Left colon (tissue), 2 donors: ENCODE results near the gene WDR88. TPM values are rescaled to one million over a fixed set of nuclear protein-coding genes. Genes with fewer than 3 reads are reported as not detected.
A peak's percentile ranks its signal among the peaks of the same experiment; 100 is the strongest.
"Not testable (repeated sequence)": the region's sequence is repeated elsewhere in the genome, so short reads cannot be mapped to it uniquely, and the experiment has no call there.

Experiments
- ATAC-seq: fragments of 200-7000 bp; cut with Tn5 transposase; one replicate; pipeline ENCODE4 v1.9.1; 2020; ENCODE audit warnings: mild to moderate bottlenecking, moderate library complexity
- DNase-seq, 2 donors: peaks; one replicate each; pipeline ENCODE4 v3.0.0-alpha.2; 2020
- intact Hi-C, 2 donors: fragments of 100-400 bp; cut with DNase I in 1 of 2; cut with micrococcal nuclease in 1 of 2; formaldehyde crosslinking; loops; one replicate each; pipeline versions ENCODE4 v1.11.2 to v1.14.0; 2022; cut with DNase I, micrococcal nuclease
- total RNA-seq, 2 donors: library from RNA; stranded (reverse); fragmentation: NEBNext Ultra II Directional; extraction: Animal tissue kit (Norgen Biotek cat#: 25700); gene quantifications; one replicate each; pipeline ENCODE4 v1.2.1, GENCODE V29; 2021
- donor health status: DM: no; HTN: no; CAD: no.
- donor health status: DM: yes; HTN: yes; CAD: no.

The WDR88 gene
- total RNA-seq, 2 donors from 2014 or later, result not detected

GRCh38 chr19:33124207-33125098 lies 7.5 kb upstream of the WDR88 start:
- no peak for ATAC-seq
- no peak for DNase-seq
- intact Hi-C loops, result no loop called here

DNA sequence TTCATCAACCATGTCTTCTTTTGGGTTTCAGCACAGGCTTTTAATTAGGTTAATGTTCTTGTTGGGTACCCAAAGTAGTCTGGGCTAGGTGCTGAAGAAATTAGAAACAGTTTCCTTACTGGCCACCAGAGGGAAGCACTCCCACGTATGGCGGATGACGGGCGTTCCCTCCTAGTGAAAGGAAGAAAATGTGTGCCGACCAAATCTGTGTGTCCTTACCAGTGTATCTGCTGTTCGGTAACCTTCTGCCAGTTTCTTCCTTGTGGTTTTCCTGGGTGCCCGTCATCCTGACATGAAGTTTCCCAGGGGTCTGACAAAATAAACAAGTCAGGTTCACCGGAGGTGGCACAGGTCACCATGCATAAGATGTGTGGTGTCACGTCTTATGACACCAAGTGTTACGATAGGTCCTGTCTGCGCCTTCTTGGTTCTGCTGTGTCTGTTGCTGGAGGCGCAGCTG lies 6.0 kb upstream of the WDR88 start:
- intact Hi-C loops, result no loop called here
- DNase-seq, result peak in 1 of 2 donors; percentile 31
- peak; percentile 92 for ATAC-seq

DNA sequence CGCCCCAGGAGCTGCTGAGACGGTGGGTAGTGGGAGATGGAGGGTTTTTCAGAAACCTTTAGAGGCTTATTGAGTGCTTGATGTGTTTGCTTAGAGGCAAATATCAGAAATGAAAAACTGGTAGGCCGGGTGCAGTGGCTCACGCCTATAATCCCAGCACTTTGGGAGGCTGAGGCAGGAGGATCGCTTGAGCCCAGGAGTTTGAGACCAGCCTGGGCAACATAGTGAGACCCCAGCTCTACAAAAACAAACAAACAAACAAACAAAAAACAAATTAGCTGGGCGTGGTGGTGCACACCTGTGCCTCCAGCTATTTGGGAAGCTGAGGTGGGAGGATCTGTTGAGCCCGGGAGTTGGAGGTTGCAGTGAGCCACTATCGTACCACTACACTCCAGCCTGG lies 5.2 kb upstream of the WDR88 start:
- intact Hi-C loops, DNase-seq: not testable (repeated sequence)

DNA sequence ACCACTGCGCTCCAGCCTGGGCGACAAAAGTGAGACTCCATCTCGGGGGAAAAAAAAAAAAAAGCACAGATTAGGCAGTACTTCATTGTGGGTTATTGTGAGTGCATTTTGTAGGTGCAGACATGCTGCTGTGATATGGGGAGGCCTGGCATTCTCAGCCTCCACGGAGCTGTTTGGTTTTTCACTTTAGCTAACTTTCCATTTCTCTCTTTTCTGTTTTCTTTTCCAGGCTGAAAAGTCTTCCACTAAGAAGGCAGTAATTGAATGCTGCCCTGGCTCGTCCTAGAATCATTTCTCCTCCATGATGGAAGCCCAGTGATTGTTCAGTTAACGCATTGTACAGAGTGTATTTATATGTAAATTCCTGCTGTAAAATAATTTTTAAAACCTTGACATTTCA lies 2.0 kb upstream of the WDR88 start:
- intact Hi-C loops, result no loop called here
- ATAC-seq (no peak), DNase-seq (no peak)

More for the DNA sequence above, 5.2 kb upstream of the WDR88 start:
- ATAC-seq, result not testable (repeated sequence)

DNA sequence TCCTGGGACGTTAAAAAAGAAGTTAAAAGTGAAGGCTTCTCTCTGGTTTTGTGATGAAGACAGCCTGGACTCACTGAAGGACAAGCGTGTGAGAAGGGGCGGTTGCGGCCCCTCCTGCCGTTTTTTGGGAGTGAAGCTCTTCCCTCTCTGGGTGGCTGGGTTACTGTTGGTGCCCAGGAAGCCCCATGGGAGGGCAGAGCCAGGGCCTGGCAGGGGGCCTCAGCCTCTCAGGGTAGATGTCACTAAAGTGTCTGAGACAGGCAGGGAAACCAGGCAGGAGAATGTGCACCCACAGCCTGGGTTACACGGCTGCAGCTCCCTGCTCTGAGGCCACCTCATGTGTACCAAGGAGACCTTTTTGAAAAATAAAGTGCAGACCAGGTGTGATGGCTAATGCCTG lies 1.5 kb upstream of the WDR88 start:
- DNase-seq, result no peak
- ATAC-seq, result no peak
- intact Hi-C loops, result no loop called here

GRCh38 chr19:33132425-33132824 lies 511 bp downstream of the WDR88 start:
- ATAC-seq (peak; percentile 20), DNase-seq (no peak)
- intact Hi-C loops, result no loop called here

GRCh38 chr19:33133438-33134031 lies 1.6 kb downstream of the WDR88 start:
- ATAC-seq (peak; percentile 13), DNase-seq (no peak)
- intact Hi-C loops, result no loop called here

DNA sequence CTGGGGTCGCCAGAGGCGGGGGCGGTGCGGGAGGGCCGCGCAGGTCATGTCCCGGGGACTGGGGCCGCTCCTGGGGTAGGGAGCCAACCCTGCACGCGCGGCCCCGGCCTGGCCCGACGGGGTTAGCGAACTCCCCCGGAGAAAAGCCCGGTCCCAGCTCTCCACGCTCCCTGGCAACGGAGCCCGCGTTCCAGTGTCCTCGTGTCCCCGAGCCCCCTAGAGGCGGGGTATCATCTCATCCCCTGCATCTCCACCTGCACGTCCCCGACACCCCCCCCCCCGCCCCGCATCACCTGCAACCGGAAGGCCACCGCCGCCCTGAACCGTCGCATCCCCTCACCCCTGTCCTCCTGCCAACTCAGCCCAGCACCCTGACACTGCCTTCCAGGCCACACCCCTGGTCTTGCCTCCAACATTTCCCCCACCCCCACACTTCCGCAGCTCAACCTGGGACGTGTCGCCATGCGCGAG lies 2.7 kb downstream of the WDR88 start:
- ATAC-seq (peak; percentile 52), DNase-seq (peak in 1 of 2 donors; percentile 16)
- intact Hi-C loops, result no loop called here

- intact Hi-C loops, result no loop called here
- no peak for ATAC-seq
- DNase-seq, result no peak
These were observed 7.3 kb downstream of the WDR88 start for GRCh38 chr19:33139165-33139564.

- peak; percentile 95 for ATAC-seq
- intact Hi-C loops, result loop anchor here in 1 of 2 donors (5.0 kb wide), 1 partner anchor 38 kb away; no protein-coding TSS in a partner anchor
- peak; percentile 45 to 55 for DNase-seq
These were observed 12.0 kb downstream of the WDR88 start for GRCh38 chr19:33143897-33144405.

- no peak for ATAC-seq
- no peak for DNase-seq
- intact Hi-C loops, result no loop called here
These were observed 14.3 kb downstream of the WDR88 start for GRCh38 chr19:33146209-33146608.

GRCh38 chr19:33147538-33147937 lies 15.6 kb downstream of the WDR88 start:
- ATAC-seq (no peak), DNase-seq (no peak)
- intact Hi-C loops, result no loop called here

GRCh38 chr19:33150852-33151518 lies 19.1 kb downstream of the WDR88 start:
- intact Hi-C loops, result no loop called here
- no peak for DNase-seq
- no peak for ATAC-seq

DNA sequence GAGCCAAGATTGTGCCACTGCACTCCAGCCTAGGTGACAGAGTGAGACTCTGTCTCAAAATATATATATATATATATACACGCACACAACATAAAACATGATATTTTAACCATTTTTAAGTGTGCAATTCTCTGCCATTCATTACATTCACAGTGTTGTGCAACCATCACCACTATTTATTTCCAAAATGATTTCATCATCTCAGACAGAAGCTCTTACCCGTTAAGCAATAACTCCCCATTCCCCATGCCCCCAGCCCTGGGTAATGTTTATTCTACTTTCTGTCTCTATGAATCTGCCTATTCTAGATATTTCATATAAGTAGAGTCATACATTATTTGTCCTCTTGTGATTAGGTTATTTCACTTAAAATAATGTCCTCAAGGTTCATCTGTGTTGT lies 20.3 kb downstream of the WDR88 start:
- ATAC-seq (no peak), DNase-seq (no peak)
- intact Hi-C loops, result no loop called here

GRCh38 chr19:33152625-33153024 lies 20.7 kb downstream of the WDR88 start:
- intact Hi-C loops, ATAC-seq, DNase-seq: not testable (repeated sequence)

GRCh38 chr19:33154313-33154712 lies 22.4 kb downstream of the WDR88 start:
- intact Hi-C loops, DNase-seq, ATAC-seq: not testable (repeated sequence)

- intact Hi-C loops, result no loop called here
- DNase-seq (no peak), ATAC-seq (no peak)
These were observed 24.4 kb downstream of the WDR88 start for GRCh38 chr19:33156334-33156733.

GRCh38 chr19:33157906-33158305 lies 26.0 kb downstream of the WDR88 start:
- DNase-seq (no peak), ATAC-seq (no peak)
- intact Hi-C loops, result no loop called here

GRCh38 chr19:33158365-33158764 lies 26.5 kb downstream of the WDR88 start:
- ATAC-seq (no peak), DNase-seq (no peak)
- intact Hi-C loops, result no loop called here
